SK-N-SH treated with all-trans-retinoic acid at 6 μM for 48 hours (cell line): ENCODE results near the gene ANK2.
A peak's percentile ranks its signal among the peaks of the same experiment; 100 is the strongest.

Experiments used
- ATAC-seq: fragments of 200-7000 bp; cut with Tn5 transposase; 3 replicates; pipeline ENCODE4 v1.9.1; 2020; ENCODE audit warnings: mild to moderate bottlenecking, moderate library complexity
- ARNTL ChIP-seq: fragments of 450-650 bp; formaldehyde crosslinking; IDR thresholded peaks from 2 replicates; pipeline ENCODE4 v1.5.0; 2020; ENCODE audit warnings: low read depth, mild to moderate bottlenecking, moderate library complexity, borderline replicate concordance
- BACH2 ChIP-seq: fragments of 250-450 bp; sonication (Bioruptor Pico); IDR thresholded peaks from 2 replicates; pipeline ENCODE4 v1.9.0; 2021; ENCODE audit warnings: mild to moderate bottlenecking, borderline replicate concordance
- CSDC2 ChIP-seq: fragments of 250-450 bp; sonication (Bioruptor Pico); IDR thresholded peaks from 2 replicates; pipeline ENCODE4 v1.5.0; 2020; ENCODE audit warnings: mild to moderate bottlenecking, moderate library complexity
- ESRRG ChIP-seq: fragments of 250-450 bp; sonication (Bioruptor Pico); IDR thresholded peaks from 2 replicates; pipeline ENCODE4 v1.6.1; 2021; ENCODE audit warnings: mild to moderate bottlenecking
- GLIS3 ChIP-seq: fragments of 250-450 bp; sonication (Bioruptor Pico); IDR thresholded peaks from 2 replicates; pipeline ENCODE4 v1.5.0; 2020; ENCODE audit warnings: mild to moderate bottlenecking, moderate library complexity
- ISL1 ChIP-seq: fragments of 250-450 bp; sonication (Bioruptor Pico); IDR thresholded peaks from 2 replicates; pipeline ENCODE4 v2.1.2; 2022; ENCODE audit warnings: mild to moderate bottlenecking, moderate library complexity
- OSR1 ChIP-seq: fragments of 250-450 bp; sonication (Bioruptor Pico); IDR thresholded peaks from 2 replicates; pipeline ENCODE4 v1.8.0; 2022; ENCODE audit warnings: moderate library complexity, mild to moderate bottlenecking, inconsistent platforms
- PPARA ChIP-seq: fragments of 250-450 bp; sonication (Bioruptor Pico); IDR thresholded peaks from 2 replicates; pipeline ENCODE4 v1.5.0; 2020; ENCODE audit warnings: mild to moderate bottlenecking, borderline replicate concordance
- RARB ChIP-seq: fragments of 250-450 bp; sonication (Bioruptor Pico); IDR thresholded peaks from 2 replicates; pipeline ENCODE4 v1.8.0; 2021; ENCODE audit warnings: mild to moderate bottlenecking, moderate library complexity
- SNAI2 ChIP-seq: fragments of 250-450 bp; sonication (Bioruptor Pico); IDR thresholded peaks from 2 replicates; pipeline ENCODE4 v1.5.0; 2020; ENCODE audit warnings: mild to moderate bottlenecking, moderate library complexity
- TCF4 ChIP-seq: fragments of 250-450 bp; sonication (Bioruptor Pico); IDR thresholded peaks from 2 replicates; pipeline ENCODE4 v1.8.0; 2021; ENCODE audit warnings: mild to moderate bottlenecking, moderate library complexity, borderline replicate concordance
- TOX ChIP-seq: fragments of 250-450 bp; sonication (Bioruptor Pico); IDR thresholded peaks from 2 replicates; pipeline ENCODE4 v1.8.0; 2021; ENCODE audit warnings: mild to moderate bottlenecking, moderate library complexity, borderline replicate concordance
- ZC3H10 ChIP-seq: fragments of 250-450 bp; sonication (Bioruptor Pico); IDR thresholded peaks from 2 replicates; pipeline ENCODE4 v1.5.1; 2021; ENCODE audit warnings: mild to moderate bottlenecking, moderate library complexity
- ZNF565 ChIP-seq: fragments of 450-650 bp; formaldehyde crosslinking; conservative IDR thresholded peaks from 2 replicates; pipeline ENCODE4 v1.5.0; 2020; ENCODE audit warnings: low read depth, mild to moderate bottlenecking, moderate library complexity
- ZNF70 ChIP-seq: fragments of 450-650 bp; formaldehyde crosslinking; IDR thresholded peaks from 2 replicates; pipeline ENCODE4 v1.5.0; 2020; ENCODE audit warnings: mild to moderate bottlenecking, moderate library complexity
- ZNF8 ChIP-seq: fragments of 450-650 bp; formaldehyde crosslinking; IDR thresholded peaks from 2 replicates; pipeline ENCODE4 v1.5.0; 2020; ENCODE audit warnings: mild to moderate bottlenecking, moderate library complexity
- TF ChIP-seq, protein P1 (sequence below): fragments of 250-450 bp; sonication (Bioruptor Pico); IDR thresholded peaks from 2 replicates; pipeline ENCODE4 v1.5.1; 2021; ENCODE audit warnings: mild to moderate bottlenecking, moderate library complexity
- TF ChIP-seq, protein P2 (sequence below): fragments of 250-450 bp; sonication (Bioruptor Pico); IDR thresholded peaks from 2 replicates; pipeline ENCODE4 v1.5.0; 2020; ENCODE audit warnings: mild to moderate bottlenecking, moderate library complexity
- TF ChIP-seq, protein P3 (sequence below): fragments of 250-450 bp; sonication (Bioruptor Pico); IDR thresholded peaks from 2 replicates; pipeline ENCODE4 v1.5.1; 2020; ENCODE audit warnings: low read depth, mild to moderate bottlenecking, moderate library complexity
- TF ChIP-seq, protein P4 (sequence below): fragments of 250-450 bp; sonication (Bioruptor Pico); IDR thresholded peaks from 2 replicates; pipeline ENCODE4 v1.8.0; 2021; ENCODE audit warnings: low read depth, mild to moderate bottlenecking, moderate library complexity, borderline replicate concordance
- TF ChIP-seq, protein P5 (sequence below): fragments of 250-450 bp; sonication (Bioruptor Pico); IDR thresholded peaks from 2 replicates; pipeline ENCODE4 v1.8.0; 2020; ENCODE audit warnings: mild to moderate bottlenecking, moderate library complexity, borderline replicate concordance

ANK2 gene

DNA sequence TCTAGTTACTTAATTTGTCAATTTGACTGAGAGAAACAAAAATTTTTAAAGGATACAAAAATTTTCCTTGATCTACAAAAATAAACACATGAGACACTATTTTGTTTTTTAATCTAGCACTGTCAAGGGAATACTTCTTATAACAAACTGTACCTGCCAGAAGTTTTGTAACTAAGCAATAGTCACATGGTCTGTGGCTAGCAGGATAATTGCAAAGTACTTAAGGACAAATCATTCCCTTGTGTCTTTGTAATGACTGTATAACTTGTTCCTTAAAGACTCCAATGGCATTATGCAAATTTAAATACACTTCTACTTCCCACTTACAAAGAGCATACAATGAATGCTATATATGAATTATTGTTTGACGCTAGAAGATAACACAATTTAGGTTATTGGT, 25.1 kb upstream of the ANK2 start:
- TF ChIP-seq TOX (CRISPR knock-in tag): no peak
- no peak for TF ChIP-seq ZNF8 (CRISPR knock-in tag)
- no peak for TF ChIP-seq ZC3H10 (CRISPR knock-in tag)
- no peak for TF ChIP-seq BACH2
- TF ChIP-seq, protein P1, sequence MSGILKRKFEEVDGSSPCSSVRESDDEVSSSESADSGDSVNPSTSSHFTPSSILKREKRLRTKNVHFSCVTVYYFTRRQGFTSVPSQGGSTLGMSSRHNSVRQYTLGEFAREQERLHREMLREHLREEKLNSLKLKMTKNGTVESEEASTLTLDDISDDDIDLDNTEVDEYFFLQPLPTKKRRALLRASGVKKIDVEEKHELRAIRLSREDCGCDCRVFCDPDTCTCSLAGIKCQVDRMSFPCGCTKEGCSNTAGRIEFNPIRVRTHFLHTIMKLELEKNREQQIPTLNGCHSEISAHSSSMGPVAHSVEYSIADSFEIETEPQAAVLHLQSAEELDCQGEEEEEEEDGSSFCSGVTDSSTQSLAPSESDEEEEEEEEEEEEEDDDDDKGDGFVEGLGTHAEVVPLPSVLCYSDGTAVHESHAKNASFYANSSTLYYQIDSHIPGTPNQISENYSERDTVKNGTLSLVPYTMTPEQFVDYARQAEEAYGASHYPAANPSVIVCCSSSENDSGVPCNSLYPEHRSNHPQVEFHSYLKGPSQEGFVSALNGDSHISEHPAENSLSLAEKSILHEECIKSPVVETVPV: no peak
- TF ChIP-seq, protein P2, sequence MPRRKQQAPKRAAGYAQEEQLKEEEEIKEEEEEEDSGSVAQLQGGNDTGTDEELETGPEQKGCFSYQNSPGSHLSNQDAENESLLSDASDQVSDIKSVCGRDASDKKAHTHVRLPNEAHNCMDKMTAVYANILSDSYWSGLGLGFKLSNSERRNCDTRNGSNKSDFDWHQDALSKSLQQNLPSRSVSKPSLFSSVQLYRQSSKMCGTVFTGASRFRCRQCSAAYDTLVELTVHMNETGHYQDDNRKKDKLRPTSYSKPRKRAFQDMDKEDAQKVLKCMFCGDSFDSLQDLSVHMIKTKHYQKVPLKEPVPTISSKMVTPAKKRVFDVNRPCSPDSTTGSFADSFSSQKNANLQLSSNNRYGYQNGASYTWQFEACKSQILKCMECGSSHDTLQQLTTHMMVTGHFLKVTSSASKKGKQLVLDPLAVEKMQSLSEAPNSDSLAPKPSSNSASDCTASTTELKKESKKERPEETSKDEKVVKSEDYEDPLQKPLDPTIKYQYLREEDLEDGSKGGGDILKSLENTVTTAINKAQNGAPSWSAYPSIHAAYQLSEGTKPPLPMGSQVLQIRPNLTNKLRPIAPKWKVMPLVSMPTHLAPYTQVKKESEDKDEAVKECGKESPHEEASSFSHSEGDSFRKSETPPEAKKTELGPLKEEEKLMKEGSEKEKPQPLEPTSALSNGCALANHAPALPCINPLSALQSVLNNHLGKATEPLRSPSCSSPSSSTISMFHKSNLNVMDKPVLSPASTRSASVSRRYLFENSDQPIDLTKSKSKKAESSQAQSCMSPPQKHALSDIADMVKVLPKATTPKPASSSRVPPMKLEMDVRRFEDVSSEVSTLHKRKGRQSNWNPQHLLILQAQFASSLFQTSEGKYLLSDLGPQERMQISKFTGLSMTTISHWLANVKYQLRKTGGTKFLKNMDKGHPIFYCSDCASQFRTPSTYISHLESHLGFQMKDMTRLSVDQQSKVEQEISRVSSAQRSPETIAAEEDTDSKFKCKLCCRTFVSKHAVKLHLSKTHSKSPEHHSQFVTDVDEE (CRISPR knock-in tag): no peak
- TF ChIP-seq ESRRG: no peak
- no peak for TF ChIP-seq SNAI2 (CRISPR knock-in tag)
- no peak for TF ChIP-seq ZNF70 (CRISPR knock-in tag)
- no peak for TF ChIP-seq PPARA (CRISPR knock-in tag)
- no peak for ATAC-seq

DNA sequence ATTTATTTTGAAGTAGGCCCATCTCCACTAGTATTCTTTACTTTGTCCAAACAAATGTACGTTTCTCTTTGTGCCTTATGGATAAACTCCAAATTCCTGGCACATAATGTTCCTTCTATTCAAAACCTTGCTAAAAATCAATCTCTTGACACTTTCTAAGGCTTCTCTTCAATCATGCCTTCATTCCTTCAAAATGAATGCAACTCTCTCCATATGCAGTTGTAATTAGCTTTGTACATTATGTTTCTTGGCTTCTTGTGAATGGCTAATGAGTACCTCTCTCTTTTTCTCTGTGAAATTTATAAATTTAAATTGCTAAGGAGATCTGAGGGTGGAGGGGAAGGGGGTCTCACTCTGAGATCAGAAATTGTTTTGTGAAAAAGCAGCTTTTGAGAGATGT, 24.0 kb upstream of the ANK2 start:
- no peak for ATAC-seq
- TF ChIP-seq ZNF70 (CRISPR knock-in tag) (no peak), TOX (CRISPR knock-in tag) (no peak), TCF4 (CRISPR knock-in tag) (no peak), RARB (no peak), OSR1 (no peak), BACH2 (no peak), ARNTL (CRISPR knock-in tag) (no peak), GLIS3 (no peak)
- TF ChIP-seq, protein P3, sequence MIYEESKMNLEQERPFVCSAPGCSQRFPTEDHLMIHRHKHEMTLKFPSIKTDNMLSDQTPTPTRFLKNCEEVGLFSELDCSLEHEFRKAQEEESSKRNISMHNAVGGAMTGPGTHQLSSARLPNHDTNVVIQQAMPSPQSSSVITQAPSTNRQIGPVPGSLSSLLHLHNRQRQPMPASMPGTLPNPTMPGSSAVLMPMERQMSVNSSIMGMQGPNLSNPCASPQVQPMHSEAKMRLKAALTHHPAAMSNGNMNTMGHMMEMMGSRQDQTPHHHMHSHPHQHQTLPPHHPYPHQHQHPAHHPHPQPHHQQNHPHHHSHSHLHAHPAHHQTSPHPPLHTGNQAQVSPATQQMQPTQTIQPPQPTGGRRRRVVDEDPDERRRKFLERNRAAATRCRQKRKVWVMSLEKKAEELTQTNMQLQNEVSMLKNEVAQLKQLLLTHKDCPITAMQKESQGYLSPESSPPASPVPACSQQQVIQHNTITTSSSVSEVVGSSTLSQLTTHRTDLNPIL: no peak
- TF ChIP-seq, protein P4, sequence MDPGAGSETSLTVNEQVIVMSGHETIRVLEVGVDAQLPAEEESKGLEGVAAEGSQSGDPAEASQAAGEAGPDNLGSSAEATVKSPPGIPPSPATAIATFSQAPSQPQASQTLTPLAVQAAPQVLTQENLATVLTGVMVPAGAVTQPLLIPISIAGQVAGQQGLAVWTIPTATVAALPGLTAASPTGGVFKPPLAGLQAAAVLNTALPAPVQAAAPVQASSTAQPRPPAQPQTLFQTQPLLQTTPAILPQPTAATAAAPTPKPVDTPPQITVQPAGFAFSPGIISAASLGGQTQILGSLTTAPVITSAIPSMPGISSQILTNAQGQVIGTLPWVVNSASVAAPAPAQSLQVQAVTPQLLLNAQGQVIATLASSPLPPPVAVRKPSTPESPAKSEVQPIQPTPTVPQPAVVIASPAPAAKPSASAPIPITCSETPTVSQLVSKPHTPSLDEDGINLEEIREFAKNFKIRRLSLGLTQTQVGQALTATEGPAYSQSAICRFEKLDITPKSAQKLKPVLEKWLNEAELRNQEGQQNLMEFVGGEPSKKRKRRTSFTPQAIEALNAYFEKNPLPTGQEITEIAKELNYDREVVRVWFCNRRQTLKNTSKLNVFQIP (CRISPR knock-in tag): no peak

DNA sequence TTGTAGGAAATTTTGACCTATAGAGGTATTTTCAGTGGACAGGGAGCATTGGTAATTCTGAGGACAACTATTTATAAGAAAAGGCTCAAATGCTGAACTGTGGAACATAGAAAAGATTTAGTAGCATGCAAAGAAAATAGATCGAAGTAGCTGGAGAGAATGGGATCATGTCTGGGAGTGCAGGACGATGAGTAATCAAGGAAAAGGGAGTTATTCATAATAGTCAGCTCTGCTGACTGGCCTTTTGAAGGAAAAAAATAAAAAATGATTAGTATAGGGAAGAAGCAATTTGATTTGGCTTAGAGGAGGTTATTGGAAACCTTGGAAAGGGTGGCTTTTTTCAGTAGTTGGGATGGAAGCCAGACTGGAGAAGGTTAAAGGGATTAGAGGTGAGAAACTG, 22.9 kb upstream of the ANK2 start:
- TF ChIP-seq TOX (CRISPR knock-in tag): no peak
- TF ChIP-seq, protein P3: no peak
- peak; percentile 71 for ATAC-seq

DNA sequence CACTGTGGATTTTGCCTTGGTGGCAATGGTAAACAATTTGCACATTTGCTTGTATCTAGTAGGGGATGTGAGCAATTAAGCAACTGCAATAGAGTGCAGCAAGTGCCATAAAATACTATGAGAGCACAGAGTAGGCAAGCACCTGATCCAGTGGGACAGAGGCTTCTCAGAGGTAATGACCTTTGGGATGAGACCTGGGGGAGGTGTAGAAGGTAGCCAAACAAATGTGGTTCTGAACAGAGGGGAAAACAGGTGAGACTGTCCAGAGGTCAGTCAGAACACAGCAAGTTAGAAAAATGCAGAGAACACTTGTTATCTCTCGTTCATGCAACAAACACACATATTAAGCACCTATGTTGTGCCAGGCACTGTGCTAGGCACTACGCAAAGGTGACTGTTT, 21.4 kb upstream of the ANK2 start:
- no peak for ATAC-seq
- TF ChIP-seq ISL1 (CRISPR knock-in tag): no peak
- no peak for TF ChIP-seq ARNTL (CRISPR knock-in tag)
- no peak for TF ChIP-seq PPARA (CRISPR knock-in tag)
- no peak for TF ChIP-seq CSDC2 (CRISPR knock-in tag)
- no peak for TF ChIP-seq ZNF565
- TF ChIP-seq ZNF8 (CRISPR knock-in tag): no peak
- TF ChIP-seq, protein P2 (CRISPR knock-in tag): no peak
- TF ChIP-seq TOX (CRISPR knock-in tag): no peak
- TF ChIP-seq, protein P5, sequence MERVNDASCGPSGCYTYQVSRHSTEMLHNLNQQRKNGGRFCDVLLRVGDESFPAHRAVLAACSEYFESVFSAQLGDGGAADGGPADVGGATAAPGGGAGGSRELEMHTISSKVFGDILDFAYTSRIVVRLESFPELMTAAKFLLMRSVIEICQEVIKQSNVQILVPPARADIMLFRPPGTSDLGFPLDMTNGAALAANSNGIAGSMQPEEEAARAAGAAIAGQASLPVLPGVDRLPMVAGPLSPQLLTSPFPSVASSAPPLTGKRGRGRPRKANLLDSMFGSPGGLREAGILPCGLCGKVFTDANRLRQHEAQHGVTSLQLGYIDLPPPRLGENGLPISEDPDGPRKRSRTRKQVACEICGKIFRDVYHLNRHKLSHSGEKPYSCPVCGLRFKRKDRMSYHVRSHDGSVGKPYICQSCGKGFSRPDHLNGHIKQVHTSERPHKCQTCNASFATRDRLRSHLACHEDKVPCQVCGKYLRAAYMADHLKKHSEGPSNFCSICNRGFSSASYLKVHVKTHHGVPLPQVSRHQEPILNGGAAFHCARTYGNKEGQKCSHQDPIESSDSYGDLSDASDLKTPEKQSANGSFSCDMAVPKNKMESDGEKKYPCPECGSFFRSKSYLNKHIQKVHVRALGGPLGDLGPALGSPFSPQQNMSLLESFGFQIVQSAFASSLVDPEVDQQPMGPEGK: no peak
- no peak for TF ChIP-seq TCF4 (CRISPR knock-in tag)
- no peak for TF ChIP-seq ZC3H10 (CRISPR knock-in tag)
- TF ChIP-seq RARB: no peak
